ENCODE measurements around the gene CELSR3.

CELSR3 gene

GRCh38 chr3:48630407-48630806 is 32.3 kb downstream of the CELSR3 start:
- no peaks in the 10 kb centered on the region for H3K9me3 Mint-ChIP-seq
- no peak for DNase-seq
- H3K4me3 Mint-ChIP-seq, result no peak overlapping the region
- no peak for ATAC-seq (replicated peaks)
- peaks cover 12 to 14% of the 10 kb centered on the region in 2 donors for H3K4me1 Mint-ChIP-seq (ENCODE audit: low read depth in 2 of 2)
- H3K27me3 Mint-ChIP-seq, result no peaks in the 10 kb centered on the region
- H3K36me3 Mint-ChIP-seq (ENCODE audit: insufficient read depth), result peaks cover 11% of the 10 kb centered on the region
- no peak overlapping the region for H3K27ac Mint-ChIP-seq

- Mint-ChIP-seq H3K36me3 (ENCODE audit: insufficient read depth) (peaks cover 11% of the 10 kb centered on the region), H3K9me3 (no peaks in the 10 kb centered on the region), H3K4me3 (no peak overlapping the region), H3K27me3 (no peaks in the 10 kb centered on the region), H3K27ac (peak overlapping the region in 1 of 2 donors; percentile 55), H3K4me1 (ENCODE audit: low read depth in 2 of 2) (peaks cover 11 to 15% of the 10 kb centered on the region in 2 donors)
- DNase-seq (no peak), ATAC-seq (replicated peaks) (no peak)
Observed at GRCh38 chr3:48629894-48630293, 32.8 kb downstream of the CELSR3 start.

DNA sequence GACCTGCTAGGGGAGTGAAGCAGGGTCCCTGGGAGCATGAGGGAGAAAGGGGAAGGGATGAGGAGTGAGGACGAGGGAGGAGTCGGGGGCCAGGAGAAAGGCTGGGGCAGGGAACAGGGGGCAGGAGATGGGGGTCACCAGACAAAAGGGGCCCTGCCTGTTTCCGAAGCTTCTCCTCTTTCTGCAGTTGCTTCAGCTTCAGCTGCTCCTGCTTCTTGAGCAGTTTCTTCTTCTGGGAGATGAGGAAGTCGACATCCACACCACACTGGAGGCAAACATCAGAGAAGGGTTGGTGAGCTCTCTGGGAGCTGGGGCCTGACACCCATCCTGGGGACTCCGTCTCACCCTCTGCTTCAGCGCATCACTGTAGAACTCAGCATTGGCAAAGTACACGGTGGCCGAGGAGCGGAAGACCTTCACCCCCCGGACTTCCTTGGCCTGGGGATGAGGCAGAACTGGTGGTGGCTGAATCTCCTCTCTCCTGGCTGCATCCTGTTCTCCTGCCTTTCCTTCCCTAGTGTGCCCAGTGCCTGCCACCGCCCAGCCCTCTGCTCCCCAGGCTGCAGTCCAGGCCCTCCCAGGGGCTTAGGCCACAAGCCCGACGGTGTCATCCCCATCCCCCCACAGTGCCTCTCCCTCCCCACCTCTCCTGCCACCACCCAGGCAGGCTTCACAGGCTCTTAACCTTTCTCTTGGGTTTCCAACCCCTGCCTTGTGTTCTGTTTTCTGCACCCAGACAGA is 34.2 kb downstream of the CELSR3 start:
- Mint-ChIP-seq H3K9me3 (no peaks in the 10 kb centered on the region), H3K27me3 (no peaks in the 10 kb centered on the region), H3K4me3 (no peak overlapping the region), H3K27ac (peak overlapping the region; percentile 31 to 55), H3K4me1 (ENCODE audit: low read depth in 2 of 2) (peaks cover 7 to 8% of the 10 kb centered on the region in 2 donors), H3K36me3 (ENCODE audit: insufficient read depth) (peaks cover 11% of the 10 kb centered on the region)
- no peak for ATAC-seq (replicated peaks)
- DNase-seq, result no peak

DNA sequence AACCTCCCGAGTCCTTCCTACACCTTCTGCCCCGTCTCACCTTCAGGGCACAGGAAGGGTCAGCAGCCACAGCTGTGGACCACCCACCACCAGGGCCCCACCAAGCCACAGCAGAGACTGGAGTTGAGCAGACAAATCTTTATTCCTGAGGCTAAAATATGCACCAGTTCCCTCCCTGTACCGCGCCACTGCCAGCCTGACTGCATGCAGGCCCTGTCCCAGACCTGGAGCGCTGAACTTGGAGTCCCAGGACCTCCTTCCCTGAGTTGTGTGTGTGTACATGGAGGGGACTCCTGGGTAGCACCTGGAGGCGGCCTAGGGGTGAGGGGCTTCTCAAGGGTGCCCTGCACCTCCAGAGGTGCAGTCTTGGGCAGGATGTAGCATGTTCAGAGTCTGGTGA is 37.1 kb downstream of the CELSR3 start:
- no peak overlapping the region for H3K4me3 Mint-ChIP-seq
- H3K36me3 Mint-ChIP-seq (ENCODE audit: insufficient read depth), result peaks cover 11% of the 10 kb centered on the region
- no peaks in the 10 kb centered on the region for H3K9me3 Mint-ChIP-seq
- peaks cover 4 to 5% of the 10 kb centered on the region in 2 donors for H3K4me1 Mint-ChIP-seq (ENCODE audit: low read depth in 2 of 2)
- DNase-seq (no peak), ATAC-seq (replicated peaks) (no peak)
- no peaks in the 10 kb centered on the region for H3K27me3 Mint-ChIP-seq
- H3K27ac Mint-ChIP-seq, result no peak overlapping the region

- H3K4me1 Mint-ChIP-seq (ENCODE audit: low read depth in 2 of 2), result peaks cover 4 to 5% of the 10 kb centered on the region in 2 donors
- H3K4me3 Mint-ChIP-seq, result no peak overlapping the region
- H3K27ac Mint-ChIP-seq, result peak overlapping the region in 1 of 2 donors; percentile 26
- peaks cover 8% of the 10 kb centered on the region for H3K36me3 Mint-ChIP-seq (ENCODE audit: insufficient read depth)
- H3K27me3 Mint-ChIP-seq, result no peaks in the 10 kb centered on the region
- no peak for ATAC-seq (replicated peaks)
- no peak for DNase-seq
- no peaks in the 10 kb centered on the region for H3K9me3 Mint-ChIP-seq
Observed at GRCh38 chr3:48624767-48625166, 37.9 kb downstream of the CELSR3 start.

GRCh38 chr3:48623851-48624547 is 38.7 kb downstream of the CELSR3 start:
- Mint-ChIP-seq H3K36me3 (ENCODE audit: insufficient read depth) (peaks cover 7% of the 10 kb centered on the region), H3K4me3 (no peak overlapping the region), H3K4me1 (ENCODE audit: low read depth in 2 of 2) (peaks cover 4 to 5% of the 10 kb centered on the region in 2 donors), H3K27me3 (no peaks in the 10 kb centered on the region), H3K27ac (peak overlapping the region in 1 of 2 donors; percentile 26), H3K9me3 (no peaks in the 10 kb centered on the region)
- DNase-seq (no peak), ATAC-seq (replicated peaks) (no peak)

GRCh38 chr3:48621461-48621869 is 41.2 kb downstream of the CELSR3 start, which contains the start of gene TMEM89:
Gene TMEM89 (minus strand): TSS chr3:48621769. CDS start chr3:48621756, 13 bp downstream.
- Mint-ChIP-seq H3K27me3 (no peaks in the 10 kb centered on the region), H3K27ac (no peak within 1 kb of the TSS), H3K4me3 (no peak within 1 kb of the TSS), H3K36me3 (ENCODE audit: insufficient read depth) (no peaks in the 10 kb centered on the region), H3K9me3 (no peaks in the 10 kb centered on the region), H3K4me1 (ENCODE audit: low read depth in 2 of 2) (peaks cover 4 to 5% of the 10 kb centered on the region in 2 donors)
- ATAC-seq (replicated peaks) (no peak), DNase-seq (no peak)

GRCh38 chr3:48619541-48620524 is 42.9 kb downstream of the CELSR3 start:
- Mint-ChIP-seq H3K36me3 (ENCODE audit: insufficient read depth) (no peaks in the 10 kb centered on the region), H3K27ac (no peak overlapping the region), H3K9me3 (no peaks in the 10 kb centered on the region)

GRCh38 chr3:48617559-48617958 is 45.1 kb downstream of the CELSR3 start:
- Mint-ChIP-seq H3K9me3 (no peaks in the 10 kb centered on the region), H3K4me1 (ENCODE audit: low read depth in 2 of 2) (no peaks in the 10 kb centered on the region), H3K27ac (no peak overlapping the region)

More at GRCh38 chr3:48619541-48620524, 42.9 kb downstream of the CELSR3 start:
- peaks cover 2 to 5% of the 10 kb centered on the region in 2 donors for H3K4me1 Mint-ChIP-seq (ENCODE audit: low read depth in 2 of 2)
- DNase-seq (no peak), ATAC-seq (replicated peaks) (no peak)
- no peaks in the 10 kb centered on the region for H3K27me3 Mint-ChIP-seq
- H3K4me3 Mint-ChIP-seq, result no peak overlapping the region

DNA sequence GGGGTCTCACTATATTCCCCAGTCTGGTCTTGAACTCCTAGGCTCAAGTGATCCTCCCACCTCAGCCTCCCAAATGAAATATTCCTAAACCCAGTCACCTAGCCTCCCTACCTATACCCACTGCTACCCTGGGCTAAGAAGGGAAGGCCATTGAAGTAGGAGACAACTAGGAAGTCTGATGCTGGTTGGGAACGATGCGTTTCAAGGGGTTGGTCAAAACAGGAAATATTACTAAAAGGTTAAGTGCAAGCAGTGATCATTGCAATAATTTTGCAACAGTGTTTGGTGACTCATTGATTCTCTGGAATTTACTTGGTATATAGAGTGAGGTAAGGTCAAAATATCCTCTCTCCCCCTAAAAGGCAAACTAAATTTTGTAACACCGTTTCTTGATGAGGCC is 48.6 kb downstream of the CELSR3 start:
- DNase-seq (no peak), ATAC-seq (replicated peaks) (no peak)
- H3K27ac Mint-ChIP-seq, result no peak overlapping the region

More at GRCh38 chr3:48617559-48617958, 45.1 kb downstream of the CELSR3 start:
- Mint-ChIP-seq H3K27me3 (no peaks in the 10 kb centered on the region), H3K4me3 (no peak overlapping the region), H3K36me3 (ENCODE audit: insufficient read depth) (no peaks in the 10 kb centered on the region)
- no peak for ATAC-seq (replicated peaks)
- DNase-seq, result no peak

DNA sequence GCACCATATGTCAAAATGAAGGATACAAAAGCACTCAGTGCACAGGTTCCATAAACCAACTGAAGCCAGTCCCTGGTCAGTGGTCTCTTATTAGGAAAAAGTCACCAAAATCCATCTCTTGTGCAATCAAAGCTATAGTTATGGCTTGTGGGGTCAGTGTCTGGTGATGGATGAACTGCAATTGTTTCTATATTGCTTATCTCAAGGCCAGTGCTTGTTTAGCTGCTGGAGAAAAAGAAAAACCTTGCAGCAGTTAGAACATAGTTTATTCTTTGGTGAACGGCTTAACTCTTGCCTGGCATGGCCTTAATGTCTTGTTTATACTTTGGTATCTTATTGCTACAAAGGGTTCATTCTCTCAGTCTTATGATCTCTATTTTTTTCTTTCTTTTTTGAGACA is 50.4 kb downstream of the CELSR3 start:
- no peak overlapping the region for H3K4me3 Mint-ChIP-seq
- peaks cover 14% of the 10 kb centered on the region for H3K36me3 Mint-ChIP-seq (ENCODE audit: insufficient read depth)
- ATAC-seq (replicated peaks) (no peak), DNase-seq (no peak)
- no peaks in the 10 kb centered on the region for H3K27me3 Mint-ChIP-seq
- H3K9me3 Mint-ChIP-seq, result no peaks in the 10 kb centered on the region
- no peak overlapping the region for H3K27ac Mint-ChIP-seq
- peaks cover 8 to 13% of the 10 kb centered on the region in 2 donors for H3K4me1 Mint-ChIP-seq (ENCODE audit: low read depth in 2 of 2)

More for the DNA sequence above, 48.6 kb downstream of the CELSR3 start:
- Mint-ChIP-seq H3K36me3 (ENCODE audit: insufficient read depth) (peaks cover 9% of the 10 kb centered on the region), H3K4me3 (no peak overlapping the region), H3K4me1 (ENCODE audit: low read depth in 2 of 2) (peaks cover 0 to 4% of the 10 kb centered on the region in 2 donors), H3K27me3 (no peaks in the 10 kb centered on the region), H3K9me3 (no peaks in the 10 kb centered on the region)

- Mint-ChIP-seq H3K36me3 (ENCODE audit: insufficient read depth) (peaks cover 26% of the 10 kb centered on the region), H3K9me3 (no peaks in the 10 kb centered on the region), H3K27me3 (no peaks in the 10 kb centered on the region), H3K4me1 (ENCODE audit: low read depth in 2 of 2) (peaks cover 8 to 15% of the 10 kb centered on the region in 2 donors), H3K4me3 (peak within 1 kb of the TSS; percentile 99 to 100), H3K27ac (peak within 1 kb of the TSS; percentile 98 to 100)
- DNase-seq (peak; percentile 88 to 91 (median 89)), ATAC-seq (replicated peaks) (peak; percentile 98)
Observed at GRCh38 chr3:48609088-48610005, 53.3 kb downstream of the CELSR3 start, which contains the start of gene UQCRC1. Gene UQCRC1 (minus strand): TSS chr3:48609646. CDS start chr3:48609620, 26 bp downstream.

All from effector memory CD8-positive, alpha-beta T cell (primary cell).